ENCODE results near the gene PDXDC1.
"Not testable (repeated sequence)": the region's sequence is repeated elsewhere in the genome, so short reads cannot be mapped to it uniquely, and the experiment has no call there.

PDXDC1 gene

DNA sequence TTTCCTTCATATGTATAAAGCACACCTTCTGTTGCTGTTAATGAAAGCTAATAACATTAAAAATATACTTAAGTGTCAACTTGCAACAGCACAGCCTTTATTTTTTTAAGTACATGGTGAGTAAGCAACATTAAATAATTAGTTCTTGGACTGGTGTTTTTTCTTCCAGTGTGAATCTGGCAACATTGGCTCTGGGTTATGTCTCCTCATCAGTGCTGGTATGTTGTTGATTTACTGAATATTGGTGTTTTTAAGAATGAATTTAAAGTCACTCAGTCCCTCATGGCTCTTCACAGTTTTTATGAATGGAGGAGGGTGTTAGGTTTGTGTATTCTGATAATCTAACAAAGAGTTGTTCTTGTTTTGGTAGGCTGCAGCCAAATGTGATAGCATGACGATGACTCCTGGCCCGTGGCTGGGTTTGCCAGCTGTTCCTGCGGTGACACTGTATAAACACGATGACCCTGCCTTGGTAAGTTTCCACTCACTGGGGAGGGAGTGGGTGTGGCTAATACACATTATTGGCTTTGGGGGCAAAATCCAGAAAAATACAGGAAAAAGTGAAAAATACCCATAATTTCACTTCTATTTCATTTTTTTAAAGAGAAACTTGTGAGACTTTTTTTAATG lies 42.2 kb downstream of the PDXDC1 start:
- DNase-seq: not testable (repeated sequence)

DNA sequence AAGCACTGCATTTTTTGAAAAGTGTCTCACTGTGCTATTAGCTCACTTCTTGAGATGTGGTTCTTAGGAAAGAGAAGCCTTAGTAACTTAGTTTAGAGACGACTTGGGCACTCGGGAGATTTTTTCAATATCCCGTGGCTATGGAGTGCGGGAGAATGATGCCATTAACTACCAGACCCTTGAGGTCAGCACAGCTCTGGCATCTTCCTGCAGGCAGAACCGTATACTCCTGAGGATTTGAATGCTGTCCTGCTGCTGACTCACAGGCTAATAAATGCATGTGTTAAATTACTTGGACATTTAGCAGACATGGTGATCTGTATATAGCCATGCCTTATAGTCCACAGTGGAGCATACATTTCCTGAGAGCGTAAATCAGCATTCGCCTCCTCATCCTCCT lies 46.6 kb downstream of the PDXDC1 start:
- not testable (repeated sequence) for DNase-seq

DNA sequence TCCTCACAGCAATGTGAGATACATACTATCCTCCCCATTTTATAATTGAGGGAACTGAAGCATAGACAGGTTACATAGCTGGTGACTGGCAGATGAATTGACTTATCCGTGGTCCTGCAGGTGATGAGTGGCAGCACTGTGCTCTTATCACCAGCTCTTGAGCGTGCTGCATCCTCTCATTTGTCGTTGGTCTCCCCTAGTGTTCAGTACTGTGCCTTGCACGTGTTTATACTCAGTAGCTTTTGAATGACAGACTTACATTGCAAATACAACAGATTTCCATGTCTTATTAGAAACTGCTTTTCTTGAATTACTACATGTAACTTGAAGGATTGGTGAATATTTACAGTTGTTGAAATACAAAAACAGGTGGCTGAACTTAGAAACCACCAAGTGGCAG lies 47.4 kb downstream of the PDXDC1 start:
- DNase-seq: peak; percentile 6 to 68 (median 28)

DNA sequence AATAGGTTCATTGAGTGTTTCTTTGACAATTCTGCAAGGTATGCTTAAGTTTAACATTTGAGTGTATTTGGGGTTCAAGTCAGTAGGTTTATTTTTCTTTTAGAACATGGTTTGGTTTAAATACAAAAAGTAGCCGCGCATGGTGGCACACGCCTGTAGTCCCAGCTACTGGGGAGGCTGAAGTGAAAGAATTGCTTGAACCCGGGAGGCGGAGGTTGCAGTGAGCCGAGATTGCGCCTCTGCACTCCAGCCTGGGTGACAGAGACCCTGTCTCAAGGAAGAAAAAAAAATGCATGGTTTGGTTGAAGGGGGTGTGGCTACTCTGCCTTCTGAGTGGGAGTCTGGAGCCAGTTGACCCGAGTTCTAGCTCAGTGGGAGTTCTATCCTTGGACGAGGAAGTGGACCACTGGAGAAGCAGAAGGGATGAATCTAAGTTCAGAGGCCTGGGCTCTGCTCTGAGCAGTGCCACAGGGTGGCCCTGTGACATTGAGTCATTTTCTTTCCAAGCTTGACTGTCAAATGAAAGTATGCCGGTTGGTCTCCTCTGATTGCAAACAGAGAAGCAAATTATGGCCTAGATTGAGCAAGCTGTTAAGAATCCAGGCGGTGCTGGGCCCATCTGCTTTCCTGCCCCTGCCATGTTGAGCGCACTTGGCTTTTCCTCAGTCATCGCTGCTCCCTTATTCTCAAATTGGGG lies 48.7 kb downstream of the PDXDC1 start:
- not testable (repeated sequence) for DNase-seq

DNA sequence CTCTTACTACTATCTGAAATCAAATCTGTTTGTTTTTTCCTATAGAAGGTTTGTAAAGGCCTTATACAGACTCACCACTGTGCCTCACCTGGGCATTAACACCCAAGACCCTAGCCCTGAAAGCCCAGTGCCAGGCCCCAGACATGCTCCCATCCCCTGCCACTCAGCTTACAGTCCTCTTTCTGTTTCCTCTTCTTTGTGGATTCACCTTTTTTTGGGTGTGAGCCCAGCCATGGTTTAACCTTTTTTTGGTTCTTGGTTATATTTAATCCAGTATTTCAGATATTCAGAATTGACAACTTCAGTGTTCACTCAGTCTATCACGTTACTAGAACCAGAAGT lies 50.0 kb downstream of the PDXDC1 start:
- DNase-seq: not testable (repeated sequence)

DNA sequence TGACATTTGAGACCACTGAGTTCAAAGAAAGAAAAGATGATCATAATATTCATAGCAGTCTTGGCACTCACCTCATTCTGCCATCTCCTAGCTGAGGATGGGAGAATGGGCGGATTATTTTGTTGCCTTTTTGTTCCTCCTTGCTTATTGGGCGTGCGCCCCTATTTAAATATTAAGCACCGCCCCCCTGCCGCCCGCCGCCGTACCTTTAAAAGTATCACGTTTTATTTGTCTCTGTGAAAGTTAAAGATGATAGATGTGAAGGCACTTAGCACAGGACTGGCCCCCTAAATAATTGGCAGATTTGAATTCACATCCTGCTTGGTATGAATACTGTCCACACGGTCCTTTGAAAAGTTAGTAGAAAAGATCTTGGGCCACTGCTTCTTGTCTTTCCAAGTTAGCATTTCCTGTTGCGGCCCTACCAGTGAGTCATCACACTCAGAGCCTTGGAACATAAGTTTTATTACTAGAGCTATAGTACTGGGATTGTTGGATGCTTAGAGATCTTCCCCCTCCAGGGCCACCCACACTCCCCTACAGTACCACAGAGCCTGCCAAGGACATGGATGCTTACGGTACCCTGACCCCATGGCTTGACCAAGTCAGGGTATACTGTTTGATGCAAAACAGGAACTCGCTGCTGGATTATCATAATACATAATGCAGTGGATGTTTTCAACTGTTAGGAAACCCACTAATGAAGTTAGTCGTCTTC lies 50.6 kb downstream of the PDXDC1 start:
- not testable (repeated sequence) for DNase-seq

DNA sequence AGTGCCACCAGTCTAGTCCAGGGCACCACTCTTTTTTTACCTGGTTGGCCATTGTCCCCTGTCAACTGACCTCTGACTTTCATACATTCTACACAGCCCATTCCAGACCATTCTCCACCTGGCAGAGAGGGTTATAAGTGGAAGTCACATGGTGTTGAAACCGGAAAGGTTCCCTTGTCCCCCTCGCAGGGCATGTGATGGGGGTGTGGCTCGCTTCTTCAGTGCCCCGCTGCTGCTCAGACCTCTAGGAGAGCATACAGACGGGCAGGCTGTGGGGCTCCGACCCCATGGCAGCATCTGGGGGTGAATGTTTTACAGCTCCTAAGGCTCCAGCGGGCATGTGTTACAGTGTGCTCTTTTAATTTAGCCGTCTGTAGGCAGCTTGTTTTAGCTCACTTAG lies 52.2 kb downstream of the PDXDC1 start:
- DNase-seq: not testable (repeated sequence)

DNA sequence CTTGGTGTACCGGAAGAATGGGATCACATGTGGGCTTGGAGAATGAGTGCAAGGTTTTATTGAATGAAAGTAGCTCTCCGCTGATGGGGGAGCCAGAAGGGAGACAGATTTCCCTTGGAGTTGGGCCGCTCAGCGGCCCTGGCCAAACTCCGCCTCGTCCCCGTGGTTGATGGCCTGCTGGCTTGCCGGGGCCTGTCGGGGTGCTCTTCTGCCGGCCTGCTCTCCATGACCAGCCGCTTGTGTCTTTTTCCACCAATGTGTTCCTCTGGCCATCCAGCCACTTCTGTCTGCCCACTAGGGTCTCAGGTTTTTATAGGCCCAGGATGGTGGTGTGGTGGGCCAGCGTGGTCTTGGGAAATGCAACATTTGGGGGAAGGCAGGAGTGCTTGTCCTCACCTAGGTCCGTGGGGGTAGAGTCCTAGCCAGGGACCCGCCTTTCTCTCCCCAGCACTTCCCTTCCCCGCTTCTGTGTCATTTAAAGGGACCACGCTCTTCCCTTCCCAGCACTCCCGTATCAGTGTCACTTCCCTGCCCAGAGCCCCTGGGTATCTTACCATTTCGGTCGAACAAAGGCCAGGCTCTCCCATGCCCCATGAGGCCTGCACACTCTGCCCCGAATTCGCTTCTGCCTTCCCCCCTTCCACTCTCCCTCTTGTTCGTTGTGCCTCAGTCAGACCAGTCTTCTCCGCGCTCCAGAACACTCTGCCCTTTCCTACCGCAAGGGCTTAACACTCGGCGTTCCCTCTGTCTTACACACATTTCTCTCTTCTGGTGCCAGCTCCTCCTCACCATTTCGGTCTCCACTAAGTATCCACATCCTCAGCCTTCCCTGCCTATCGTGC lies 52.9 kb downstream of the PDXDC1 start:
- DNase-seq: not testable (repeated sequence)

DNA sequence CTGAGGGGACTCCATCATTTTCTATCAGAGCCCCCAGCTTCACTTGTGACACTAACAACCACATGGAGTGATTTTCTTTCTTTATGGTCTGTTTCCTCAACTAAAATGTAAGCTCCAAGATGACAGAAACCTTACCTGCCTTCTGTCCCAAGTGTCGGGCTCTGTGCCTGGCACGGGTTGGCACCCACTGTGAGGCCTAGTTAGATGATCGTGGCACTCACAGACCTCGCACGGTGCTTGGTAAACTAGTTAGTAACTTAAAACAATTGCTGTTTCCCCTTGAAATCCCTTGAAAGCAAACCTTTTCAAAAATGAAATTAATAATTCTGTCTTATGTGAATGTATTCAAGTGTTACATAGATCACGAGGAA lies 53.5 kb downstream of the PDXDC1 start:
- not testable (repeated sequence) for DNase-seq

DNA sequence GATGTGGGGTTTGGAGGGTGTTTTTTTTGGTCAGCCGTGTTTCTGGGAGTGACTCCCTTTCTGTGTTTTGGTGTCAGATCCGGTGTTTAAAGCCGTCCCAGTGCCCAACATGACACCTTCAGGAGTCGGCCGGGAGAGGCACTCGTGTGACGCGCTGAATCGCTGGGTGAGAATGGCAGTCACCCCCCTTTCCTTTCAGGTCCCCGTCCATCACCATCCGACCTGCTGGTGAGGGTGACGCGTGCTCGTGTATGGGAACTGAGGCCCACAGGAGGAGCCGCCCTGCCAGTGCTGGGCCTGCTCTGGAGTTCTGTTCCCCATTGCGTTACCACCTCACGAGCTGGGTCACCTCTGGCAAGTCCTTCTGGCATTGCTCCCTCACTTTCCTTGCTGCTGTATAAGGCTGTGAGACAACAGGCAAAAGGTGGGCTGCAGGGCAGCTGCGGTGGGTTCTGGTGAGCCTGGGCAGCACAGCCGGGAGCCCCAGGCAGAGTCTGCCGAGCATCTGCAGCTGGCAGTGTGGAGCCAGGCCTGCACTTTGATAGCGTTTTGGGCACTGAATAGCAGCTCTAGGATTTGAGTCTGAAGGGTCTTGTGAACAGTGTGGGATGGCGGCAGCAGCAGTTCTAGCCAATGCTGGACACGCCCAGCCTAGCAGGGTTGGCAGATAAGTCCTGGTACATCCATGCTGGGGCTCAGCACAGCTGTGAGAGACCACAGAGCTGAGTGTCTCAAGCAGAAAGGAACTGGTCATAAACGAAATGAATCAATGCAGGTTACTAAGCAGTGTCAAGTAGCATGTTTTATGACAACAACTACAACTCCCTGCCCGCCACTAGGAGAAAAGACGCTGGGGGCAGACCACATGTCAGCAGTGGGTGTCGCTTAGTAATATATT lies 54.2 kb downstream of the PDXDC1 start:
- not testable (repeated sequence) for DNase-seq

DNA sequence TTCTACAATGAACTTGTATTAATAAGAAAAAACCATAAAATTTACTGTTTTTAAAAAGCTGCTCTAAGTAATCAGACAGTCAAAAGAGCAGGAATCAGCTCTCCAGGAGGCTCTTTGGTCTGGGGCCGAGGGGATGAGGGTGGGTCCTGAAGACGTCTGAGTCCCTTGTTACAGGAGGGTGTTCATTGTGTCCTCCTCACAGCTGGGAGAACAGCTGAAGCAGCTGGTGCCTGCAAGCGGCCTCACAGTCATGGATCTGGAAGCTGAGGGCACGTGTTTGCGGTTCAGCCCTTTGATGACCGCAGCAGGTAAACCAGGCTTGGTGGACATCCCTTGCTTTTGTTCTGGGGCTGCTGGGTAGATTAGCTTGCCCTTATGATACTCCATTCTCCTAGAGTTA lies 54.9 kb downstream of the PDXDC1 start:
- not testable (repeated sequence) for DNase-seq

DNA sequence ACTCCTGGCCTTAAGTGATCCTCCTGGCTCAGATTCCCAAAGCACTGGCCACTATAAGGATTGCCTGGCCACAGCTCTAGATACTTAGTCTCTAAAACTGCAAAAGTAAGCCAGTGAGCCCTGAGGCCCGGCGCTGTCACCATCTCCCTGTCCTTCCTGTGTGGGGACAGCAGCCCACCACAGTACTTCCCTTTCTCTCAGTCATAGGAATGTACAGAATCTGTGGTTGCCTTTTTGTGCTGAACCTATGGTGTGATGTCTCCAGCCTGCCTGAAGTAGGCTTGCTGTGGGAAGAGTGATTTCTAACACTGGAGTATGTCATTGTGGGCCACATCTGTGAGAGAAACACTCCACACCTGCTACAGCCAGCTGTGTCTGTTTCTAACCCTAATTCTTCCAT lies 56.4 kb downstream of the PDXDC1 start:
- DNase-seq: no peak

DNA sequence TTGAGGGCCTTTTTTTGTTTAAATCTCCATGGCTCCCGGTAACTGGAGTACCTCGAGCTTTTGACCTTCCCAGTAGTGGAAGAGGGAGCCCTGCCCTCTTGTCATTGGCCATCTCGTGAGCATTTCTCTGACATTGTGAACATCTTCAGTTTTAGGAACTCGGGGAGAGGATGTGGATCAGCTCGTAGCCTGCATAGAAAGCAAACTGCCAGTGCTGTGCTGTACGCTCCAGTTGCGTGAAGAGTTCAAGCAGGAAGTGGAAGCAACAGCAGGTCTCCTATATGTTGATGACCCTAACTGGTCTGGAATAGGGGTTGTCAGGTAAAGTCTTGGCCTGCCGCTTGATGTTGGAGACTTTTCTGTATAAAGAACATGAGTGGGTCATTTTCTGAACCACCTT lies 56.8 kb downstream of the PDXDC1 start:
- DNase-seq: no peak

DNA sequence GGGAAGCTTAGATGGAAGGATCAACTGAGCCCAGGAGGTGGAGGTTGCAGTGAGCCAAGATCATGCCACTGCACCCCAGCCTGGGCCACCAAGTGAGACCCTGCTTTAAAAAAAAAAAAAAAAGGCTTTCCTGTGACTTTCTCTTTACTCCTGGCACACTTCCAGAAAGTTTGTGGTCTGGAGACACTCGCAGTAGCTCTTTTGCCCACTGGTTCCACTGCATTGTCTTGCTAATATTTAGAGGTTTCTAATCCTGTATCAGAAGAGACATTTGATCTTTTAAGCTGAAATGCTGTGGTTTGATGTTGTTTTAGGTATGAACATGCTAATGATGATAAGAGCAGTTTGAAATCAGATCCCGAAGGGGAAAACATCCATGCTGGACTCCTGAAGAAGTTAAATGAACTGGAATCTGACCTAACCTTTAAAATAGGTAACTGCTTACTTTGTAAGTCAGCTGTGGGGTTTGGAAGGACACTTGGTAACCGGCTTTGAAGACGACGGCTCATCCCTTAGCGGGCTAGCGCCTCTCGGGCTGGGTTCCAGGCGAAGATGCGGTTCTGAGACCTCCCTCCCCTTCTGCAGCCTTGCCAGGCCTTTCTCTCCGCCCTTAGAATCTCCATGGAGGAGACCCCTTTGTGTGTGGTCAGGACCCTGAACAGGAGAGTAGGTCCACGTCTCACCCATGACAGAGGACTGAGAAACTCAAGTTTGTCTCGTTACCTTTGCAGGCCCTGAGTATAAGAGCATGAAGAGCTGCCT lies 57.9 kb downstream of the PDXDC1 start:
- no peak for DNase-seq

DNA sequence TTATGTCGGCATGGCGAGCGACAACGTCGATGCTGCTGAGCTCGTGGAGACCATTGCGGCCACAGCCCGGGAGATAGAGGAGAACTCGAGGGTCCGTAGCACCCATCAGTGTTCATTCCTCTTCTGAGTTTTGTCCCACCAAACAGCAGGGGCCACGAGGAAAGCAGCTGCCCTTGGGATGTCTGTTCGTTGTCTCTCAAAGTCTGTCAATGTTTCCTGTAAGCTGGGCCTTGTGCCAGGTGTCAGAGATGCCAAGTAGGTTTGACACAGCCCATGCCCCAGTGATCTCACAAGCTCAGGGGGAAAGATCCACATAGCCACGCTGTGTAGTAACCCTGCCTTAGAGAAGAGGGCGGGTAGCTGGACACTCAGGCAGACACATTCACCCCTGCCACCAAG lies 58.5 kb downstream of the PDXDC1 start:
- DNase-seq: no peak

DNA sequence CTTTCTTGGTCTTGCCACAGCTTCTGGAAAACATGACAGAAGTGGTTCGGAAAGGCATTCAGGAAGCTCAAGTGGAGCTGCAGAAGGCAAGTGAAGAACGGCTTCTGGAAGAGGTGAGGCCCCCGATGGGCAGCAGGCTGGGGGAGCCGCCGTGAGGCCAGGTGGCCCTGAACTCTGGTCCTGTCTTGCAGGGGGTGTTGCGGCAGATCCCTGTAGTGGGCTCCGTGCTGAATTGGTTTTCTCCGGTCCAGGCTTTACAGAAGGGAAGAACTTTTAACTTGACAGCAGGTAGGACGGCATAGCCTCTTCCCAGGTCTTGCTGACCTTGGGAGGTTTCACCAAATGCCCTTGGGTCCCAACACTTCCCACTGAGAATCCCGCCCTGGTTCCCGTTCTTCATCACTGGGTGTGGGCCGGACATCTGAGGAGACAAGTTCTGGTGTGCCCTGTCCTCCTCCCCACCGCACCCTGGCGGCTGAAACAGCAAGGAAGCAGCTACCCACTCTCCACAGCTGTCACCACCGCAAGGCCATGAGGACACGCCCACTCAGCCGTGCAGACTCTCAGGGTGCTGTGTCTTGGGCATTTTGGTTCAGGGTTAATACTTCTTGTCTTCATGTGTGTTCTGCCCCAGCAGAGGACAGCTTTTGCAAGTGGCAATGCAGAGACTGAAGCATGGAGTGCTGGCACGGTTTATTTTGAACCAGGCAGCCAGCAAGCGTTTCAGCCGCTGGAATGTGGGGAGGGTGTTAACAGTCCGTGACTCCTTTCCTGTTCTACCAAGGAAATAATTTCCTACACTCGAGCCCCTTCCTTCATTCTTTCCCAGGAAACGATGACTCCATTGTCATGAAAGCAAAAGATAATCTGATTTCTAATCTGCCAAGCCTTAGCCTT lies 59.7 kb downstream of the PDXDC1 start:
- DNase-seq: no peak

DNA sequence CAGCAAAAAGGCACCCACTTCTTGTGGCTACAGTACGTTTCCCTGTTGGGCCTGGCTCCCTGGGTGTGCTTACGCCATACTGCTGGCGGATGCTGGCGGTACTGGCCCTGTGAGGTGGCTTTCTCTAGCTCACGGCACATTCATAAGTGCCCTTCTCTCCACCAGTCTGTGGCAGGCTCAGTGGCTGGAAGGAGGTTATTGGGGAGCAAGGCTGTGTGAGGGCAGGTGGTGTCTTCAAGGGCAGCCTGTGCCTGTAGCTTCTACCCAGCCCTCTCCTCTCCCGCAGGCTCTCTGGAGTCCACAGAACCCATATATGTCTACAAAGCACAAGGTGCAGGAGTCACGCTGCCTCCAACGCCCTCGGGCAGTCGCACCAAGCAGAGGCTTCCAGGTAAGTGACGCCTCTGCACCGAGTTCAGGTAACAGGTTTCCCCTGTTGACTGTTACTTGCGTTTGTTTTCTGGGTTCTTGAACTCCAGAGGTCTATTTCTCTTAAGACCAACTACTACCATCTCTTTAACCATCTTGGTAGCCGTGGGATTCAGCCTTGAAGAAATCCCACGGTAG lies 60.4 kb downstream of the PDXDC1 start:
- DNase-seq: no peak

DNA sequence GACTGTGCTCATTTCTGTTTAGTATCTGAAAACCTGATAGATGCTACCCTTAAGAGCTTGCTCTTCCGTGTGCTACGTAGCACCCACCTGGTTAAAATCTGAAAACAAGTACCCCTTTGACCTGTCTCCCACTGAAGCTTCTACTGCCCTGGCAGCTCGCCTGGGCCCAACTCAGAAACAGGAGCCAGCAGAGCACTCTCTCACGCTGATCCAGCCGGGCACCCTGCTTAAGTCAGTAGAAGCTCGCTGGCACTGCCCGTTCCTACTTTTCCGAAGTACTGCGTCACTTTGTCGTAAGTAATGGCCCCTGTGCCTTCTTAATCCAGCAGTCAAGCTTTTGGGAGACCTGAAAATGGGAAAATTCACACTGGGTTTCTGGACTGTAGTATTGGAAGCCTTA lies 62.2 kb downstream of the PDXDC1 start:
- DNase-seq: no peak

DNA sequence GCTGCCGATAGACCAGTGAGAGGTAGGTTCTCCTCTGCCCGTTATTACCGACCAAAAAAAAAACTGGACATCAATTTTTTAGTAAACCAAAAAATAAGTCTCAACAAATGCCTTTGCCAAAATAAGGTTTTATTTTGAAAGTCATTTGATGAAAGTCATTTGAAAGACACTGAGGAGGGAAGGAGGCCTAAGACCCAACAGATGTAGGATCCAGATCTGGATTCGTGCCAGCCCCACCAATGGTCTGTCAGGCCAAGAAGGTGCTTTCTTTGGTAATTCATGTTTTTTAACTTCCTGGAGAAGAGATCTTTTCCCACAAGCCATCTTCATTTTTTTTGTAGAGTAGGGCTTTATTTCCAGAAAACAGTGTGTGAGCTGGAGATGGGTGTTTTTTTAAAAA lies 62.9 kb downstream of the PDXDC1 start:
- DNase-seq: no peak

DNA sequence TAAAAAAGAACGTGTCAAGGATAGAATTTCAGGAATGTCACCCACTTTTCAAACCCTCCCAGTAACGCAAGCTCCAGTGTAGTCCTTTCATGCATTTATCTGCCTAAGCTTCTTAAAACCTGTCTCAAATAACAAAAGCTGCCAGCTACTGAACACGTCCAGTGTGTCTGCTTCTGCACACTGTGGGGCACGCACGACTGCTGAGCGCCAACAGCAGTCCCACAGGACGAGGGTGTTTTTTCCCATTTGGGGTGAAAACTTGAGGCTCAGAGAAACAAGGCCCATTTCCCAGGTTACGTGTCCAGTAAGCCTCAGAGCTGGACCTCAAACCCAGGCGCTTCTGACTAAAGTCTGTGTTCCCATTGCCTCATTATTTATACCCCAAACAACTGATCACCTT lies 63.9 kb downstream of the PDXDC1 start:
- DNase-seq: no peak

All from NCI-H1417 (cell line).